Loucy (cell line): ENCODE measurements around the gene ABCF2.

Experiments
- CTCF ChIP-seq: fragments of 200-600 bp; sonication (generic); conservative IDR thresholded peaks from 2 replicates; pipeline ENCODE4 v1.5.1; 2014; ENCODE audit warnings: mild to moderate bottlenecking, antibody characterized with exemption, low read length
- EZH2phosphoT487 ChIP-seq: fragments of 200-600 bp; IDR thresholded peaks from 2 replicates; pipeline ENCODE4 v1.6.1; 2018; ENCODE audit warnings: antibody characterized with exemption, mild to moderate bottlenecking, moderate library complexity, borderline replicate concordance

GRCh38 chr7:151167197-151167961, 59.6 kb downstream of the ABCF2 start, which contains the start of gene GBX1:
- TF ChIP-seq CTCF: no peak
- no peak for TF ChIP-seq EZH2phosphoT487
